Measurements from ENCODE around the gene KCNE3.

The KCNE3 gene

GRCh38 chr11:74434528-74434927 is 32.8 kb downstream of the KCNE3 start:
- TF ChIP-seq CTCF (IDR thresholded peaks at IDR 0.05; ENCODE audit: low read depth, low read length): no peak
- Histone ChIP-seq H3K27me3 (no peaks in the 10 kb centered on the region), H3K4me3 (ENCODE audit: low read depth, low read length) (no peak overlapping the region), H3K4me1 (no peaks in the 10 kb centered on the region), H3K36me3 (no peaks in the 10 kb centered on the region), H3K9me3 (no peaks in the 10 kb centered on the region)
- DNase-seq: no peak

GRCh38 chr11:74429205-74429604 is 38.1 kb downstream of the KCNE3 start:
- no peak for DNase-seq
- Histone ChIP-seq H3K36me3 (no peaks in the 10 kb centered on the region), H3K27me3 (no peaks in the 10 kb centered on the region), H3K4me1 (no peaks in the 10 kb centered on the region), H3K9me3 (no peaks in the 10 kb centered on the region; the same call in 1 of the 2 replicates), H3K4me3 (ENCODE audit: low read depth, low read length) (no peak overlapping the region)
- TF ChIP-seq CTCF (IDR thresholded peaks at IDR 0.05; ENCODE audit: low read depth, low read length): no peak

GRCh38 chr11:74427384-74427886 is 39.9 kb downstream of the KCNE3 start:
- no peaks in the 10 kb centered on the region for H3K36me3 ChIP-seq
- H3K27me3 ChIP-seq: no peaks in the 10 kb centered on the region
- H3K9me3 ChIP-seq: no peaks in the 10 kb centered on the region; the same call in 1 of the 2 replicates
- no peak for DNase-seq
- H3K4me3 ChIP-seq (ENCODE audit: low read depth, low read length): no peak overlapping the region
- no peaks in the 10 kb centered on the region for H3K4me1 ChIP-seq
- no peak for TF ChIP-seq CTCF (IDR thresholded peaks at IDR 0.05; ENCODE audit: low read depth, low read length)

- Histone ChIP-seq H3K9me3 (no peaks in the 10 kb centered on the region; the same call in 1 of the 2 replicates), H3K4me1 (no peaks in the 10 kb centered on the region)
- DNase-seq: no peak
Observed at GRCh38 chr11:74425100-74425499, 42.2 kb downstream of the KCNE3 start.

GRCh38 chr11:74418509-74418895 is 48.8 kb downstream of the KCNE3 start:
- H3K4me3 ChIP-seq (ENCODE audit: low read depth, low read length): no peak overlapping the region
- H3K27me3 ChIP-seq: no peaks in the 10 kb centered on the region
- no peaks in the 10 kb centered on the region for H3K4me1 ChIP-seq
- no peaks in the 10 kb centered on the region for H3K9me3 ChIP-seq
- no peaks in the 10 kb centered on the region for H3K36me3 ChIP-seq
- DNase-seq: no peak
- TF ChIP-seq CTCF (IDR thresholded peaks at IDR 0.05; ENCODE audit: low read depth, low read length): no peak

More at GRCh38 chr11:74425100-74425499, 42.2 kb downstream of the KCNE3 start:
- no peak overlapping the region for H3K4me3 ChIP-seq (ENCODE audit: low read depth, low read length)
- no peak for TF ChIP-seq CTCF (IDR thresholded peaks at IDR 0.05; ENCODE audit: low read depth, low read length)
- no peaks in the 10 kb centered on the region for H3K27me3 ChIP-seq
- no peaks in the 10 kb centered on the region for H3K36me3 ChIP-seq

- Histone ChIP-seq H3K4me3 (ENCODE audit: low read depth, low read length) (no peak overlapping the region), H3K4me1 (no peaks in the 10 kb centered on the region), H3K27me3 (no peaks in the 10 kb centered on the region), H3K9me3 (no peaks in the 10 kb centered on the region), H3K36me3 (no peaks in the 10 kb centered on the region)
- no peak for TF ChIP-seq CTCF (IDR thresholded peaks at IDR 0.05; ENCODE audit: low read depth, low read length)
- DNase-seq: no peak
Observed at GRCh38 chr11:74417860-74418508, 49.4 kb downstream of the KCNE3 start.
